NCI-H1417 (cell line): Measurements from ENCODE around the gene HCRT.
A peak's percentile ranks its signal among the peaks of the same experiment; 100 is the strongest.
"Not testable (repeated sequence)": the region's sequence is repeated elsewhere in the genome, so short reads cannot be mapped to it uniquely, and the experiment has no call there.

Source experiments
- DNase-seq, 3 experiments: peaks; one replicate each; lab custom pipeline; 2025; lab: John Stamatoyannopoulos, UW

Gene HCRT

DNA sequence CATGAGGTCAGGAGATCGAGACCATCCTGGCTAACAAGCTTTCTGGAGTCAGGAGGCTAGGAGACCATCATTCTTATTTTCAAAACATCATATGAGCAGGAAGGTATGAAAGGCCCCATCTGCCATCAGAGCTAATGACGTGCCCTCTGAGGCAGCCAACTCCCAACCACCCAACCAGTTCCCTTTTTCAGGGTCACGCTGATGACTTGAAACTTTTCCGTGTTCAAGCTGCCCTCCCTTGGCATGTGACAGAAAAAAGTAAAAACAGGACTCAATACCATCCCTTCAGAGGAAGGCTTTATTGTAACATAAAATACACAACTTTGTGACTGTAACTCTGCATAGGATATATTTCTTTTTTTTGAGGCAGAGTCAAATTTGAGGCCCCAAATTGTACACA is 13.6 kb upstream of the HCRT start:
- DNase-seq, result no peak

DNA sequence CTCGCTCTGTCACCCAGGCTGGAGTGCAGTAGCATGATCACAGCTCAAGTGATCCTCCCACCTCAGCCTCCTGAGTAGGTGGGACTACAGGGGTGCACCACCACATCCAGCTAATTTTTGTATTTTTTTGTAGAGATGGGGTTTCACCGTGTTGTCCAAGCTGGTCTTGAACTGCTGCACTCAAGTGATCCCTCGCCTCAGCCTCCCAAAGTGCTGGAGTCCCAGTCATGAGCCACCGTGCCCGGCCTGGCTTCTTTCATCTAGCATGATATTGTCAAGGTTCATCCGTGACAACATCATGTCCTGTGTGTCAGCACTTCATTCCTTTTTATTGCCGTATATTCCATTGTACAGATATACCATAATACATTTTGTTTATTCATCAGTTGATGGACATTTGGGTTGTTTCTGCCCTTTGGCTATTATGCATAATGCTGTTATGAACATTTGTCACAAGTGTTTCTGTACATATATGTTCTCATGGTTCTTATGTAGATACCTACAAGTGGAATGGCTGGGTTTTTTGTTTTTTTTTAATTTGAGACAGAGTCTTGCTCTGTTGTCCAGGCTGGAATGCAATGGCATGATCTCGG is 12.4 kb upstream of the HCRT start:
- DNase-seq, result no peak

DNA sequence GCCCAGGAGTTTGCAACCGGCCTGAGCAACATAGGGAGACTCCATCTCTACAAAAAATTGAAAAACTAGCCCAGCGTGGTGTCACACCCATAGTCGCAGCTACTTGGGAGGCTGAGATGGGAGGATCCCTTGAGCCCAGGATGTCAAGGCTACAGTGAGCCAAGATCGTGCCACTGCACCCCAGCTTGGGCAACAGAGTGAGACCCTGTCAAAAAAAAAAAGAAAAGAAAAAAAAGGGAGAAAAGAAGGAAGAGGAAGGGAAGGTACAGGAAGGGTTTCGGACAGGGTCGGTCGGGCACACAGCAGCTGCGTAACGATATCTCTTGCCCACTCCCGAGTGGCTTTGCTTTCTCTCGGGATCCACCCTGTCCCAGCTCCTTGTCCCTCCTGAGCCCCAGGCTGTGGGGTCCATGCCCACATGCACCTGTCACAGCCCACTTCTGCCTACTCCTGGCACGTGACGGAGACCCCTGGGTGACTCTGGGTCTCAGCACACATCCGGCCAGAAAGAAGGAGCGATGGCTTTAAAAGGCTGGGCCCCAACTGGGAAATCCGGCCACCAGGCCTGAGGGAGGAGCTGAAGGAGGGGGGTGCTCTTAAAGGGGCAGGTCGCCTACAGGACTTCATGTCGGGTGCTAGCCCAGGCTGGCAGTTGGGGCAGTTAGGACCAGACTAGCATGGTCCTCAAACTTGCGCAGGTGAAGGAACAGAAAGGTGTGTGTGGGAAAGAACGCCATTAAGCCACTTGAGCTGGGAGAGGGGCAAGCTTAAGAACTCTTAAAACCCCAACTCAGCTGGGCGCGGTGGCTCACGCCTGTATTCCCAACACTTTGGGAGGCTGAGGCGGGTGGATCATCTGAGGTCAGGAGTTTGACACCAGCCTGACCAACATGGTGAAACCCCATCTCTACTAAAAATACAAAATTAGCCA is 9.0 kb upstream of the HCRT start, which contains the start of gene GHDC:
TSS of gene GHDC (minus strand) at position 526 of the 931 bp plus-strand sequence. CDS start 913 bp downstream, outside the sequence.
- DNase-seq, result peak; percentile 75 to 86 (median 83)

DNA sequence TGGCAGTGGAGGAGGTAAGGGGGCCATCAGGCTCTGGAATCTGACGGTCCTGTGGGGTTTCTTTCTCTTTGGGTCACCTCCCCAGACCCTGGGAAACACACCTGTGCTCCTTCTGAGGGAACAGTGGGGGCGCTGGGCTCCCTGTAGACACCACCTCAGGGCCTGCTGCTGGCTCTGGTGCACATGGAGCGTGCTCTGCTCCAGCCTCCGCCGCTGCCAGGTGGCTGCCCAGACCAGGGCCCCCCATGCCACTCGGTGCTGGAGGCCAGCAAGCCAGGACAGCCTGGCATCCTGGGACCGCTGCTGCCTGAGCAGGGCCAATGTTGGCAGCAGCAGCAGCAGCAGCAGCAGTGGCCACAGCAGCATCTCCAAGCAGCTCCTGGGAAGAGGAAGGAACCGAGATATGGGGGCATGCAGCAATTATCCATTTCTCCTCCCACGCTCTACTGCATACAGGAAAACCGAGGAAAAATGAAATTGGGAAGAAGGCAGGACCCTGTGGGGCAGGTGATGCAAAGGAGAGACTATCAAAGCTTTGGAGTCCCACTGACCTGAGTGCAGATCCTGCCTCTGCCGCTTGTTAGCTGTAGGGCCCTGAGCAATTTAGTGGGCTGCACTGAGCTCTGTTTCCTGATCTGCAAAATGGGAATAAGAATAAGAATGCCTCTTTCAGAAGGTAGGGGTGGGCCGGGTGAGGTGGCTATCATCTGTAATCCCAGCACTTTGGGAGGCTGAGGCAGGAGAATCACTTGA is 8.1 kb upstream of the HCRT start:
- DNase-seq, result no peak

DNA sequence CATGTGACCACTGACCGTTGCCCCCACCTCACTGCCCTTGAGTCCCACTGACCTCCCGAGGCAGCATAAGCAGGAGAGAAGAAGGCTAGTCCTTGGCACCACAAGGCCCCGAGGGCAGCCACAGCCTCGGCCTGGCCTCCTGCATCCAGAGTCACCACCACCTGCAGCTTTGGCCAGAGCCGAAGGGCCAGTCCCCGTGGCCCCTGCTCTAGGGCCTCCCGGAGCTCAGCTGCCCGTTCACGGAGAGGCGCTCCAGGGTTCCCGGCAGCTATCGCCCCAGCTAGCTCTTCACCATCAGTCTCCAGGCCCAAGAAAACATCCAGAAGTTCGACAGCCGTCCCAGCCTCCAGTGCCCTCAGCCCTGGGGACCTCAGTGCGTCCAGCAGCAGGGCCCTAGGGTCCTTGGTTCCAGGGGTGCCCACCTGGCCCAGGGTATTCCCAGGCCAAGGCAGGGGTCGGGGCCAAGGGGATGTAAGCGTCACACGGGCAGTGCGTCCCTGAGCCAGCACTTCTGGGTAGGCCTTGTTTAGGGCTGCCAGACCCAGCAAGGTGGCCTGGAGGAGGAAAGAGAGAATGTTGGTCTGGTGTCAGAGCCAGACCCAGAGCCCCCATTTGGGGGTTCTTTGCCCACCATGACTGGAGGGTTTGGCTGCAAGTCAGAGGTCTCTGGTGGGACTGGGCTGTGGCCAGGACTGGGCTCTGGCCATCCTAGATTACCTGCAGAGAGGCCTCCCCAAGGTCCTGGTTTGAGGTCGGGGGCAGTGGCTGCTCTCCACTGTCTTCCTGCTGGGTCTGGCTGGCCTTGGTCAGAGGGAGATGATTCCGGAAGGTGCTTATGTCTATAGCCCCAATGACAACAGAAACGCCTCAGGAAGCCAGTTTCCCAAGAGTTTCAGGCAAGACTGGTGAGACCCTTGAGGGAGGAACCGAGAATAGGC is 7.2 kb upstream of the HCRT start:
- no peak for DNase-seq

DNA sequence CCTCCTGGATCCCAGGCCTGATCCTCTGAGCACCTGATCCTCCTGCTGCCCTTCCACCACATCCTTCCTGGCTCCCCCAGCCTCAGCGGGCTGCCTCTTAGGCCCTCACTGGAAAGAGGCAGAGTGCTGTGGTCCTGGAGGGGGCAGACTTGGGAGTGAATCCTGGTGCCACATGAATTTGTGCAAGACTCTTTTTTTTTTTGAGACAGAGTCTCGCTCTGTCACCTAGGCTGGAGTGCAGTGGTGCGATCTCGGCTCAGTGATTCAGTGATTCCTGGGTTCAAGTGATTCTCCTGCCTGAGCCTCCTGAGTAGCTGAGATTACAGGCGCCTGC is 6.0 kb upstream of the HCRT start:
- no peak for DNase-seq

DNA sequence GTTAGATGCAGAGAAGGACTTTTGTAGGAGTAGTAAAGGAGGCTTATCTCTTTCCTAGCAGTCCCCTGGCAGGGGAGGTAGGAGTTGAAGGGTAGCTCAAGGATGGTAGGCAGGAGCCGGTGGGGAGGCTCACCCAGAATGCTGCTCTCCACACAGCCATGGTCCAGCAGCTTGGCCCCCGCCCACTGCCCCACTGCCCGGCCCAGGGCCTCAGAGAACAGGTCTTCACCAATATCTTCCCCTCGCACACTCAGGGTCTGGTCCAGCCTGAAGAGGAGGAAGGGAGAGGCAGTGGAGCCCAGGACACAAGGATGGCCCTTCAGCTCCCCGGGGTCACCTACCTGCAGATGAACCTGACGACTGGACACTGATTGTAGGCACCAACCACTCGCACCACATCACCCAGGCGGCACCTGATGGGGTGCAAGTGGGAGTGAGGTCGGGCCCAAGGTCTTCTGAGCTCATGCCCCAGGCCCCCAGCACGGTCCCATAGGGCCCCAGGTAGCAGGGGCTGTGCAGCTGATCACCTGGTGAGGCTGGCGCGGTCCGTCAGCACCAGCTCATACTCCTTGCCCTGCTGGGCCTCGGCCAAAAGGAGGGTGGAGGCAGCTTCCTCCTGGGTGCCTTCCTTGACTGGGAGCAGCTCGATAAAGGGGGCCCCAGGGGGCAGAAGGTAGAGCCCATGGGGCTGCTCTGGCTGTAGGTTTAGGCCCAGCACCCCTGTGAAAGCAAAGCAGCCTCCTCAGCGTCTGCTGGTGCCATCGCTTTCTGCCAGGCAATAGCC is 5.4 kb upstream of the HCRT start:
- no peak for DNase-seq

DNA sequence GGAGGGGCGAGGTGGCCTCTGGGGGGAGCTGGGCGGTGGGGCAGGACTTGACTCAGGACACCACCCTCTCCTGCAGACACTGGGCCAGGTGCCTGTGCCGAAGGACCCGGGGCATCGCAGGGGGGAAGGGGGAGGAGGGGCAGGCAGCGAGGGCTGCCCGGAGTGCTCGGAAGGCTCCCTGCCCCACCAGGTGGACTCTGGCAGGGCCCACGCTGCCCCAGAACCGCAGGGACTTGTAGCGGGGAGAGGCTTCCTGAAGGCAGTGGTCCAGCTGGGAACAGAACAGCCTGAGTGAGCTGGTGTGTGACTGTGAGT is 4.4 kb upstream of the HCRT start:
- DNase-seq, result no peak

DNA sequence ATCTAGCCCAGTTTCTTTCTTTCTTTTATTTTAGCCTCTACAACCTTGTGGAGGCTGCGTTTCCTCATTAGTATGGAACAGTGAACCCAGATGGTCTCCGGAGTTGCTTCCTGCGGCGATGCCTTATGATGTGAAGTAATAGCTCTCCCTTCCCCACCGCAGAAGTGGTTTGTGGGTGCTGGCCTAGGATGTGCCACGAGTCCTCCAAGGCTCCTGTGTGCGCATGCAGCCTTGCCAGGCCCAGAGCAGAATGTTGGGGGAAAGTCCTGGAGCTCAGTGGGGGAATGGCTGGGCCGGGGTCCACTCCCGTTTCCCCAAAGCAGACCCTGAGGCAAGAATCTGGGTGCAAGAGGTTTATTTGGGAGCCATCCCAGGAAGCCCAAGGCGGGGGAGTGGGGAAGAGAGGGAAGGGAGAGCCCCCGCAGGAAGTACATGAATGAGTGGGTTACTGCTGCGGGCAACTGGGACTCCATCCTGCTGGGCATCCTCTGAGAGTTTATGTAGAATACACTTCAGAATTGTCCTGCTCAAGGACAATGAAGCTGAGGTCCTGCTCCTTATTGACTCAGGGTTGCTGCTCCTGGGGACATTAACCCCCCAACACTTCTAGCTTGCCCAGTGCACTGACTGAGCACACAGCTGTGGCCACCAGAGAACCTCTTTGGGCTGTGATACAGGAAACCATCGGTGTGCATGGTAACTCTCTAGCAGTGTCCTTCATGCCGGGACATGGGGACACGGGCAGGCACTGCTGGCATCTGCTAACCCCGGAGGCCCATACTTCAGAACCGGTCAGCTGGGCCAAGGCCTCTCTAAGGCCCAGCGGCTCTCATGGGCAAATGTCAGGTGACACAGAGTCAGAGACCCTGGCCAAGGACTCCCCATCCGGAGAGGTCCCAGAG is 3.7 kb upstream of the HCRT start:
- no peak for DNase-seq

DNA sequence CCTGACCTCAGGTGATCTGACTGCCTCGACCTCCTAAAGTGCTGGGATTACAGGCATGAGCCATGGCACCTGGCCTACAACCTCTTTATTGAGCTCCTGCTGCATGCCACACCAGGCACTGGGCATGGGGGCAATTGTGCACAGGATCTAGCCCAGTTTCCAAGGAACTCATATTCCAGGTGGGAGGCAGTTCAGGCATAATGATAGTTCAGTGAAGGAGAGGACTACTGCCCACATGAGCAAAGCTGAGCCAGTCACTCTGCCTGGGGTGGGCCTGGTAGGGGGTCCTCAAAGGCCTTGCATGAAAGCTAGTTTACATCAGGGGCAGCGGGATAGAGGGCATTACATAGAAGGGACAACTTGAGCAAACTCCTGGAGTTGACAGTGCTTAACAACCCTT is 2.6 kb upstream of the HCRT start:
- DNase-seq, result no peak

DNA sequence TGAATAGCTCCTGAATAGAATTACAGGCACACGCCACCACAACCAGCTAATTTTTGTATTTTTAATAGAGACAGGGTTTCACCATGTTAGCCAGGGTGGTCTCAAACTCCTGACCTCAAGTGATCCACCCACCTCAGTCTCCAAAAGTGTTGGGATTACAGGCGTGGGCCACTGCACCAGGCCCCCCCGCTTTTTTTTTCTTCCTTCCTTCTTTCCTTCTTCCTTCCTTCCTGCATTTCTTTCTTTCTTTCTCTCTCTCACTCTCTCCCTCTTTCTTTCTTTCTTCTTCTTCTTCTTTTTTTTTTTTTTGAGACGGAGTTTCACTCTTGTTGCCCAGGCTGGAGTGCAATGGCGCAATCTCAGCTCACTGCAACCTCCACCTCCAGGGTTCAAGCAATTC is 939 bp upstream of the HCRT start:
- DNase-seq, result not testable (repeated sequence)

DNA sequence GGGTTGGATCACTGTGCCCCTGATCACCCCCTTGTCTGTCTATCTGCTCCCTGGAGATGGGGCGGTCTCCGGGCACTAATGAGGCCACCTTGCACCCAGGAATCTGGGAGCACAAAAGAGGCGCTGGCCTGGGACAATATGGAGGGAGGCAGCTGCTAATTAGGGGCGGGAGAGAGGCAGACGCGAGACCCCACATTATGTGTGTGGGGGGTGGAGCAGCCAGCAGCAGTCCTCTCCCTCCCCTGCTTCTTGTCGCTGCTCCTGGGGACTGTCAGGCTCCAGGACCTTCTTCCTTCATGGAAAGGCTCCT is 324 bp upstream of the HCRT start:
- no peak for DNase-seq

DNA sequence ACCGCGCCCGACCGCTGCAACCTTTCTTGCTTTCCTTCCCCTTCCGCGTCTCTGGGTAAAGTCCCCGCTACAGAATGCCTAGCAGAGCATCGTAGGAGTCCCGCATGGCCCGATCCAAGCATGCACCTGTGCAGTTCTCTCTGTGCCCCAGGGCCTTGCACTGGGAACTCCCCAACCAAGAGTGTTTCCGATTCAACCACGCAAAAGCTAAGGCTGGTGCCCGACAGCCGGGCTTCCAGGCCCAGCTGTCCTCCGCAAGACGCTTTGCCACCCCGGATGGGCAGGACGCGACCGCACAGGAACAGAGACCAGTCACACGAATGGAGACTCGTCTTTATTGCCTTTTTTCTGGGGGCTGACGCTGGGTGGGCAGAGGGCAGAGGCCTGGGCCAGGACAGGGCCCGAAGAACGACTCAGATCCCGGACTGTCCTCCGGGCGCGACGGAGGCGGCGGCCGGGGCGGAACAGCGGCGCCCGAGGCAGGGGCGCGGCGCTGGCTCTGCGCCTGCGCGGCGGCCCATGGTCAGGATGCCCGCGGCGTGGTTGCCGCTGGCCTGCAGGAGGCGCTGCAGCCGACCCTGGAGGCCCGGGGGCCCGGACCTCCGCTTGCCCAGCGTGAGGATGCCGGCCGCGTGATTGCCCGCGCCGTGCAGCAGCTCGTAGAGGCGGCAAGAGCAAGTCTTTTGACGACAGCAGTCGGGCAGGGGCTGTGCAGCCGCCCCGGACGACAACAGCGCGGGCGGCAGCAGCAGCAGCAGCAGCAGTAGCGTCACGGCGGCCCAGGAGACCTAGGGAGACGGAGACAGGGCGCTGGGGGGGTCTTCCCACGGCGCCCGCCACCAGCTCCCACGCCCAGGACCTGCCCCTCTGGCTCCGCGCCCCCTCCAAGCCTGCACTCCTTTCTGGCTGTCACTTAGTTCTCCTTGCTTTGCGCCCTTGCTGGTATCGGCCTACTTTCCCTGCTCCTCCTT is 1.2 kb downstream of the HCRT start:
- peak; percentile 83 to 92 (median 90) for DNase-seq

DNA sequence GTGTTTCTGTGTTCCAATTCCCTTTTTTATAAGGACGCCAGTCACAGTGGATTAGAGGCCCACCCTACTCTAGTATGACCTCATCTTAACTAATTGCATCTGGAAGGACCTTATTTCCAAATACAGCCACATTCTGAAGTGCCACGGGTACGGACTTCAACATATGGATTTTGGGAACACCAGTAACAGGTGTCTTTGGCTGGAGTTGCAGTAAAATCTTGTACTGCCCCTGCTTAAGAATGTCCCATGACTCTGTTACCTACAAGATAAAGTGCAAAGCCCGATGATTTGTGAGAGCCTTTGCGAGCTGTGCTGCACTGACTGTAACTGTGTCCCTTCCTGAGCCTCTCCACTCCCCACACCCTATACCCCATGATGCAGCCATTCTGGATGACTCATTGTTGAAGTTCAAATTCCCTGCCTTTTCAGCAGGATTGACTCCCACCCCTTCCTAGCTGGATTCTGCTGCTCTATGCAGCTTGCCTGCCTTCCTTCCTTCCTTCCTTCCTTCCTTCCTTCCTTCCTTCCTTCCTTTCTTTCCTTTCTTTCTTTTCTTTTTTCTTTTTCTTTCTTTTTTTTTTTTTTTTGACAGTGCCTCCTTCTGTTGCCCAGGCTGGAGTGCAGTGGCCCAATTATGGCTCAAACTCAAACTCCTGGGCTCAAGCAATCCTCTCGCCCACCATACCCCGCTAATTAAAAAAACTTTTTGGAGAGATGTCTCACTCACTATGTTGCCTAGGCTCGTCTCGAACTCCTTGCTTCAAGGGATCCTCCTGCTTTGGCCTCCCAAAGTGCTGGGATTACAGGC is 2.1 kb downstream of the HCRT start:
- DNase-seq, result peak in 1 of 3 experiments; percentile 21

DNA sequence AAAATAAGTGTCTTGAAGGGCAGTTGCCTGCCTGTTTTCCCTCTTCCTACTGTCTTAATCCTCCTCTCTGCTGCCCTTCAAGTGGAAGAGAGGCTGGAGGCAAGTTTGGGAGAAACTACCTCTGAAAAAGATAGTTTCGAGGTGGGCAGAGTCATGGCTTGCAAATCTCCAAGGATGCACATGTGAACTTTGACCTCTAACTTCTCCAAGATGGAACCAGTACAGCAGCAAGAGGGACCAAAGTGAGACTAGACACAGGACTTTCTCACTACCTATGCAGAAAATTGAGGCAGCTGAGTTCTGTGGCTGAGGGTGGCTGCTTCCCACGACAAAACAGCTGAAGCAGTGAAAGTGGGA is 3.4 kb downstream of the HCRT start:
- no peak for DNase-seq

DNA sequence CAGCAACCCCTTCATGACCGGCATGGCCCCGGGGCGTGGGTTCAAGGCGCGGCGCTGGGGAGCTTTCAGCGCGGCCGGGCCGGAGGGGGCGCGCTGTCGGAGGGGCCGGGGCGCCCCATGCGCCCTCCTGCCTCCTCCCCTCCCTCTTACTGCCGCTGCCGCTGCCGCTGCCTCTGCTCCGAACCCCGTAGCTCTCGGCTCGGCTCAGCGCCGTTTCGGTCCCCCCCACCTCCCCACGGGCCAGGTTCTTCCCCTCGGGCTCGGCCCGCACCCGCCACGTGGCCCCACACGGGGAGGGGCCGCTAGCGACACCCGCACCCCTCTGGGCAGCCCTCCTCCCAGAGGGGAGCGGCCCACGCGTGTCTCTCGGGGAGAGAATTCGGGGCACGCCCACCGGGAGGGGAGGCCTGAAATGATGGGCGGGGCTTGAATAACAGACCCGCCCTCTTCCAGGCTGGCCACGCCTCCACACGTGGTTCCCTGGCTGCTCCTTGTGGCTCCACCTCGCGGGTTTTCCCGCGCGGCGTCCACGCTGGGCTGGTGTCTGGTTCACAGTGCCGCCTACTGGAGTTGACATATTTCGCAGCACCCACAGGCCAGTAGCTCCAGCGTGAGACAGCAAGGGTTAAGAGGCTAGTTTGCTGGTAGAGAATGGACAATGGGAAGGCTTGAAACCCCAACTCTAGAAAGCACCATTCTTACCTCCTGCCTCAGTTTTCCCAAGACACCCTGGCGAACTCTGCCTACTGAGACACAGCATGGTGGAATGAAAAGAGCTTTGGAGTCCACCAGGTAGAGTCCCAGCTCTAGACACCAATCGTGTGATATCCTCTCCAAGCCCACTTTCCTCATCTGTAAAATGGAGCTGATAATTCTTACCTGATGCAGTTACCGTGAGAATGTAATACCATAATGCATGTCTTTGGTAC is 4.1 kb downstream of the HCRT start, which contains the start of gene KCNH4:
TSS of gene KCNH4 (minus strand) at position 221 of the 929 bp plus-strand sequence. CDS start at position 24, 197 bp downstream.
- peak; percentile 84 to 92 (median 89) for DNase-seq

DNA sequence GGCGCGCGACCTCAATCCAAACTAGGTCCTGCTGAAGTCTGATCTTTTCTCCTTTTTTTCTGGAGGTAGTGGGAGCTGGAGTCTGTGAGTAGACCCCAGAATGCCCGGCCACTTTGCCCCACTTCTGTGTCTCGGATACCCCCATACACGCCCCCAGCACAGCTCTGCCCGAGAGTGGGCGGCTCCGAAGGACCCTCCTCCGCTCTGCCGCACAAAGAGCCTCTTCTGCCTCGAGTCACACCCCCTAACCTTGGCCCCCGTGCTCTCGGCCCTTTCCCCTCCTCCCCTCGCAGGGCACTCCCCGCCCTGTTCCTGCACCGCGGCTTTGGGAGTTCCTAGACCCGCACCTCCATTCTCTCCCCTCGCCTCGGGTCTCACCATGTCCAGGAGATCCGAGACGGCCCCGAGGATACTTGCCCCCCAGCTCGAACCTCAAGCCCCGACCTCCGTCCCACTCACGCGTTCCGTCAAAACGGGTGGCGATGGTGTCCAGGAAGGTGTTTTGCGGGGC is 4.8 kb downstream of the HCRT start:
- DNase-seq, result peak; percentile 7 to 53 (median 45)
